CD4-positive, CD25-positive, alpha-beta regulatory T cell (primary cell): ENCODE results near the gene CFH. TPM values are rescaled to one million over a fixed set of nuclear protein-coding genes. Genes with fewer than 3 reads are reported as not detected.
"Not testable (repeated sequence)": the region's sequence is repeated elsewhere in the genome, so short reads cannot be mapped to it uniquely, and the experiment has no call there.

Source experiments
- ATAC-seq, 2 donors: fragments of 150-1000 bp; cut with Tn5 transposase; one replicate each; pipeline ENCODE4 v1.10.0; 2021; ENCODE audit warnings: low read depth in 2 of 2, moderate number of reproducible peaks in 2 of 2, moderate library complexity in 1 of 2
- DNase-seq, 3 donors: peaks; one replicate each; pipeline versions ENCODE4 v3.0.0 to v3.0.0-alpha.2; 2012 to 2022; ENCODE audit warnings: mixed read lengths in 1 of 3
- H3K27ac ChIP-seq: one replicate; pipeline ENCODE4 v1.7.0; 2013; ENCODE audit warnings: mild to moderate bottlenecking, low read length; ENCODE audit not compliant: insufficient read depth, poor library complexity, severe bottlenecking
- H3K27me3 ChIP-seq: one replicate; pipeline ENCODE4 v1.7.0; 2013; ENCODE audit warnings: low read length; ENCODE audit not compliant: control insufficient read depth, insufficient read depth
- H3K36me3 ChIP-seq: one replicate; pipeline ENCODE4 v1.7.0; 2013; ENCODE audit warnings: mild to moderate bottlenecking, low read length, moderate library complexity; ENCODE audit not compliant: control insufficient read depth, insufficient read depth
- H3K4me1 ChIP-seq: 2 replicates; pipeline ENCODE4 v1.7.0; 2013; ENCODE audit warnings: mild to moderate bottlenecking, low read length; ENCODE audit not compliant: insufficient read depth, control insufficient read depth, poor library complexity, severe bottlenecking
- H3K4me3 ChIP-seq: one replicate; pipeline ENCODE4 v1.7.0; 2013; ENCODE audit warnings: low read depth, mild to moderate bottlenecking, low read length, moderate library complexity
- H3K9me3 ChIP-seq, 2 experiments: 1 replicate in 1 of 2; 2 replicates in 1 of 2; pipeline ENCODE4 v1.7.0; 2013; ENCODE audit warnings: low read length in 2 of 2, mild to moderate bottlenecking in 1 of 2, moderate library complexity in 1 of 2; ENCODE audit not compliant: control insufficient read depth in 2 of 2
- H3K27ac Mint-ChIP-seq, 3 donors: one replicate each; pipeline ENCODE4 v1.8.0; 2020 to 2022; ENCODE audit warnings: mild to moderate bottlenecking in 3 of 3, mixed read lengths in 3 of 3, moderate library complexity in 2 of 3
- H3K27me3 Mint-ChIP-seq: one replicate; pipeline ENCODE4 v1.8.0; 2022; ENCODE audit warnings: mild to moderate bottlenecking, mixed read lengths
- H3K36me3 Mint-ChIP-seq: one replicate; pipeline ENCODE4 v1.8.0; 2020; ENCODE audit warnings: mixed read lengths
- H3K4me1 Mint-ChIP-seq, 4 donors: one replicate each; pipeline ENCODE4 v1.8.0; 2020 to 2022; ENCODE audit warnings: mixed read lengths in 4 of 4, mild to moderate bottlenecking in 1 of 4
- H3K4me3 Mint-ChIP-seq, 4 donors: one replicate each; pipeline ENCODE4 v1.8.0; 2020 to 2022; ENCODE audit warnings: mild to moderate bottlenecking in 4 of 4, mixed read lengths in 4 of 4, moderate library complexity in 3 of 4
- H3K9me3 Mint-ChIP-seq, 7 donors: one replicate each; pipeline ENCODE4 v1.8.0; 2020 to 2022; ENCODE audit warnings: mixed read lengths in 7 of 7, mild to moderate bottlenecking in 3 of 7, moderate library complexity in 2 of 7
- polyA plus RNA-seq, 4 donors: library from polyadenylated mRNA; unstranded; fragments of 300-500 nt; fragmentation: Illumina TruSeq; gene quantifications; one replicate each; pipeline ENCODE4 v1.2.3, GENCODE V29; 2021
- total RNA-seq: library from RNA; stranded (reverse); gene quantifications from one replicate; pipeline ENCODE4 v1.2.3, GENCODE V29; 2022

The CFH gene
- total and polyA plus RNA-seq, 5 donors from 2014 or later: 0.17 to 0.48 TPM; not detected in 3

DNA sequence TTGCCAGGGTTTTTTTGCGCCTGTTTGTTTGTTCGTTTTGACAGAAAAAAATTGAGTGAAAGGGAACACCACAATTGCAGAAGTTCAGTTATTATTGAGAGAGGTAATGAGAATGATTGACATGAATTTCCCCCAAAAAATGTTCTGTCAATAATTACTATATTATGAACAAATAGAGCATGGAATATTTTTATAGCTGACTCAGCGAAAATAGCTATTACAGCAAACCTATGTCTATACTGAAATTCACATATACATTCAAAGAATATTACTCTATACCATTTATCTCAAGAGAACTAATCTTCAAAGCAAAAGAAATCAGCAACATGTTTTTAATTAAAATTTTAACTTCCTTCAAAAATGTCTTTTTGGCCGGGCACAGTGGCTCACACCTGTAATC is 118.0 kb downstream of the CFH start:
- not testable (repeated sequence) for H3K27me3 Mint-ChIP-seq, H3K27me3 ChIP-seq, H3K27ac ChIP-seq, H3K27ac Mint-ChIP-seq, H3K9me3 Mint-ChIP-seq, H3K4me3 Mint-ChIP-seq, H3K36me3 Mint-ChIP-seq, DNase-seq, H3K36me3 ChIP-seq, H3K9me3 ChIP-seq, H3K4me1 Mint-ChIP-seq, H3K4me1 ChIP-seq, H3K4me3 ChIP-seq, ATAC-seq

DNA sequence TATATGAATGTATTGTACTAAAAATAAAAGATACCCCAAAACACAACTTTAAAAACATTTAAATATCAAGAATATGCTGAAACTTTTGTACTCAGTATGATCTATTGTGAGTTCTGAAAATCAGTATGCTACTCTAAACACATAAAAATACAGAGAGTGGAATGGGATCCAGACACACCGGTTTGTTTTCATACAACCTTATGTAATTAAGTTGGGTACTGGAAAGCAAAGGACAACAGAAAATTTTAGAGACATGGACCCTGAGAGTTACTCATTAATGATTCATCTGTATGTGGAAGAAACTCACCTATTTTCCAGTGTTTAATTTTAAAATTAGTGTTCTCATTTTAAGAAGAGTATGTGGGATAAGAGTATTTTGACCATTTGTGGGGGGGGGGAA is 121.9 kb downstream of the CFH start:
- H3K27me3 ChIP-seq: no peaks in the 10 kb centered on the region
- no peak overlapping the region for H3K4me3 Mint-ChIP-seq
- no peak overlapping the region for H3K27ac ChIP-seq
- DNase-seq: no peak
- no peaks in the 10 kb centered on the region for H3K36me3 ChIP-seq
- no peaks in the 10 kb centered on the region for H3K9me3 ChIP-seq
- no peaks in the 10 kb centered on the region for H3K4me1 ChIP-seq
- ATAC-seq: no peak
- H3K4me1 Mint-ChIP-seq: no peaks in the 10 kb centered on the region
- peaks cover 0 to 6% (median 0%) of the 10 kb centered on the region in 7 donors for H3K9me3 Mint-ChIP-seq
- H3K4me3 ChIP-seq: no peak overlapping the region
- no peaks in the 10 kb centered on the region for H3K27me3 Mint-ChIP-seq
- H3K27ac Mint-ChIP-seq: peak overlapping the region in 1 of 3 donors; percentile 52
- no peaks in the 10 kb centered on the region for H3K36me3 Mint-ChIP-seq

DNA sequence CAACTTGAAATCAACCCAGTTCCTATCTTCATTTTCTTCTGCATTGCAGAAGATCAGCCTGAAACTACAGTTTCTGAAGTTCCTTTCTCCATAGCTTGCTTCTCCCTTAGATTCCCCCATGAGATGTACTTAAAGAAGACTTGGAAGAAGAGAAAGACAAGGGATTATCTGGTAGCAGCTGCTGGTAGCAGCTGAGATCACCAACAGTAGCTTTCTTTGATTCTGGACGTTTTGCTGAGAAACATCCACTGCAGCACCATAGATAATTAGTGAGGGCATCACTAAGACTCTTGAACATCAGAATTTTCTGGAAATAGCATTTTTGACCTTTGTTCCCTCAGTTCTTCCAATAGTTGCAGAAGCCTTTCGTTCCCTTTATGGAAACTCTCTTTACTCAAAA is 122.3 kb downstream of the CFH start:
- no peaks in the 10 kb centered on the region for H3K27me3 Mint-ChIP-seq
- Histone ChIP-seq H3K27me3 (no peaks in the 10 kb centered on the region), H3K27ac (no peak overlapping the region), H3K4me1 (no peaks in the 10 kb centered on the region), H3K36me3 (no peaks in the 10 kb centered on the region), H3K4me3 (no peak overlapping the region), H3K9me3 (no peaks in the 10 kb centered on the region)
- H3K27ac Mint-ChIP-seq: no peak overlapping the region
- peaks cover 0 to 6% (median 0%) of the 10 kb centered on the region in 7 donors for H3K9me3 Mint-ChIP-seq
- no peaks in the 10 kb centered on the region for H3K4me1 Mint-ChIP-seq
- ATAC-seq: no peak
- no peak overlapping the region for H3K4me3 Mint-ChIP-seq
- H3K36me3 Mint-ChIP-seq: no peaks in the 10 kb centered on the region
- no peak for DNase-seq

DNA sequence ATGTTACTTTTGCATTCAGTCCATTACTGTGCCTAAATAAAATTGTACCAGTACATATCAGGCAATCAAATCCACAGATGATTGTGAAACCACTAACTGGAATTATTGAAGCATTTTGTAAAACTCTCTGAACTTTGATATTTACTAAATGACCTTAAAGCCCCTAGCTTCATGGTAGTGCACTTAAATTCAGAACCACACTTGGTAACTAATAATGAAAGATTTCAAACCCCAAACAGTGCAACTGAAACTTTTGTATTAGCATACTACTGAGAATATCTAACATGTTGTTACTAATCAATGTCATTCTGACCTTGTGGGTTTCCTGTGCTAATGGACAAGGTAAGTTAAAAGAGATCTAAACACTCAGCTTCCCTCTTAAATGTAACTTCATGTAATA is 122.8 kb downstream of the CFH start, which contains the start of gene CFHR3:
Gene CFHR3, plus strand, starts transcription at position 238 of the 400 bp plus-strand sequence. Its CDS starts 47 bp downstream, at position 285.
- peak within 1 kb of the TSS in 1 of 3 donors; percentile 52 for H3K27ac Mint-ChIP-seq
- peaks cover 0 to 6% (median 0%) of the 10 kb centered on the region in 7 donors for H3K9me3 Mint-ChIP-seq
- DNase-seq (no peak), ATAC-seq (no peak)
- no peaks in the 10 kb centered on the region for H3K36me3 ChIP-seq
- no peak within 1 kb of the TSS for H3K27ac ChIP-seq
- H3K4me1 Mint-ChIP-seq: no peaks in the 10 kb centered on the region
- H3K9me3 ChIP-seq: no peaks in the 10 kb centered on the region
- H3K4me3 ChIP-seq: no peak within 1 kb of the TSS
- H3K27me3 ChIP-seq: no peaks in the 10 kb centered on the region
- H3K36me3 Mint-ChIP-seq: no peaks in the 10 kb centered on the region
- H3K4me1 ChIP-seq: no peaks in the 10 kb centered on the region
- H3K4me3 Mint-ChIP-seq: no peak within 1 kb of the TSS
- H3K27me3 Mint-ChIP-seq: no peaks in the 10 kb centered on the region

DNA sequence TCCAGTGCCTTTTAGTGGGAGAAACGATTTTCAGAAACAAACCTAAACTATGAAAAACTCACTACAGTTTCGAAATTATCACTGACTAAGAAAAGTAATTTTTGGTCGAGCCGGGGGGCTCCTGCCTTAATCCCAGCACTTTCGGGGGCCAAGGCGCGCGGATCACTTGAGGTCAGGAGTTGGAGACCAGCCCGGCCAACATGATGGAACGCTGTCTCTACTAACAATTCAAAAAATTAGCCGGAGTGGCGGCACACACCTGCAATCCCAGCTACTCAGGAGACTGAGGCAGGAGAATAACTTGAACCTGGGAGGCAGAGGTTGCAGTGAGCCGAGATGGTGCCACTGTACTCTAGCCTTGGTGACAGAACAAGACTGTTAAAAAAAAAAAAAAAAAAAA is 125.8 kb downstream of the CFH start:
- no peaks in the 10 kb centered on the region for H3K4me1 Mint-ChIP-seq
- H3K4me3 ChIP-seq: no peak overlapping the region
- no peak overlapping the region for H3K27ac ChIP-seq
- H3K36me3 Mint-ChIP-seq: no peaks in the 10 kb centered on the region
- peaks cover 0 to 6% (median 0%) of the 10 kb centered on the region in 7 donors for H3K9me3 Mint-ChIP-seq
- DNase-seq: no peak
- H3K27me3 ChIP-seq: no peaks in the 10 kb centered on the region
- H3K36me3 ChIP-seq: no peaks in the 10 kb centered on the region
- H3K4me3 Mint-ChIP-seq: no peak overlapping the region
- no peaks in the 10 kb centered on the region for H3K27me3 Mint-ChIP-seq
- ATAC-seq: no peak
- H3K9me3 ChIP-seq: no peaks in the 10 kb centered on the region
- no peak overlapping the region for H3K27ac Mint-ChIP-seq
- no peaks in the 10 kb centered on the region for H3K4me1 ChIP-seq

DNA sequence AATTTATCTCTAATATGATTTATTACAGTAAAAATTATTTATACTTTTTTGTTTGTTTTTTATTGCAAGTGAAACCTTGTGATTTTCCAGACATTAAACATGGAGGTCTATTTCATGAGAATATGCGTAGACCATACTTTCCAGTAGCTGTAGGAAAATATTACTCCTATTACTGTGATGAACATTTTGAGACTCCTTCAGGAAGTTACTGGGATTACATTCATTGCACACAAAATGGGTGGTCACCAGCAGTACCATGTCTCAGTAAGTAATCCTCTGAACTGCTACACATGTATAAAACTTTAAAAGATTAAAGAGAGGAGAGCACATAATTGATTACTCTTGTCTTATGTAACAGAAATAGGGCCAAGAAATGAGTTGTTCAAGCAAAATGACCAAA is 127.2 kb downstream of the CFH start:
- H3K36me3 ChIP-seq: no peaks in the 10 kb centered on the region
- Mint-ChIP-seq H3K4me3 (no peak overlapping the region), H3K27ac (no peak overlapping the region), H3K27me3 (no peaks in the 10 kb centered on the region), H3K4me1 (no peaks in the 10 kb centered on the region), H3K9me3 (peaks cover 0 to 6% (median under 1%) of the 10 kb centered on the region in 7 donors), H3K36me3 (no peaks in the 10 kb centered on the region)
- DNase-seq (no peak), ATAC-seq (no peak)
- no peaks in the 10 kb centered on the region for H3K4me1 ChIP-seq
- no peaks in the 10 kb centered on the region for H3K9me3 ChIP-seq
- no peak overlapping the region for H3K27ac ChIP-seq
- H3K4me3 ChIP-seq: no peak overlapping the region
- no peaks in the 10 kb centered on the region for H3K27me3 ChIP-seq

DNA sequence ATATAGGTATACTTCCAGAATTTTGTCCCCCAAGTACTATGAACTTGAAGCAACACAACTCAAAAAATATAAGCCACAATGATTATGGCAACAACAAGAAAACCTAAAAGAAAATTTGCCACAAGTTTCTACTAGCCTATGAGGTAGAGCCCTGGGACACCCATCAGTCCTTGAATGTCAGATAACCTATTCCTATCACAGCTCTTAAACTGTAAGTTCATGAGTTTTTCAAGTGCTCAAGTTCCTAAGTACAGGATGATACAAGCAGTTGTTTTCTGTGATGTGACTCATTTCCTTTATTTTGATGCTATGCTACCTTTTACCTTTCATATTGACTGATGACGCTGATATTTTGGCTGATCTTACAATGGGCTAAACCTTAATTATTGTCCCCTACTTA is 139.4 kb downstream of the CFH start:
- not testable (repeated sequence) for DNase-seq, H3K27me3 Mint-ChIP-seq, H3K27ac Mint-ChIP-seq

DNA sequence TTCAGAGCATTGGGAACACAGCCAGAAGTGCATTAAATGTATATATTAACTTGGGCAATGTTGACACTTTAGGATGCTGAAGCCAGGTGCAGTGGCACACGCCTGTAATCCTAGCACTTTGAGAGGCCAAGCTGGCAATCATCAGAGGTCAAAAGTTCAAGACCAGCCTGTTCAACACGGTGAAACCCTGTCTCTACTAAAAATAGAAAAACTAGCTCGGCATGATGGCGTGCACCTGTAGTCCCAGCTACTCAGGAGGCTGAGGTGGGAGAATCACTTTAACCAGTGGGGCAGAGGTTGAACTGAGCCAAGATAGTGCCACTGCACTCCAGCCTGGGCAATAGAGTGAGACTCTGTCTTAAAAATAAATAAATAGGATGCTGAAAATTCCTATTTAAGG is 142.3 kb downstream of the CFH start:
- ATAC-seq, H3K9me3 ChIP-seq, H3K36me3 Mint-ChIP-seq, H3K4me3 Mint-ChIP-seq, DNase-seq, H3K4me1 ChIP-seq, H3K27ac Mint-ChIP-seq, H3K27ac ChIP-seq, H3K4me3 ChIP-seq, H3K4me1 Mint-ChIP-seq, H3K36me3 ChIP-seq, H3K27me3 Mint-ChIP-seq, H3K27me3 ChIP-seq: not testable (repeated sequence)
- H3K9me3 Mint-ChIP-seq: peaks cover 0 to 16% (median 0%) of the 10 kb centered on the region in 7 donors

More for the DNA sequence above, 139.4 kb downstream of the CFH start:
- not testable (repeated sequence) for H3K27ac ChIP-seq, H3K4me3 Mint-ChIP-seq, H3K27me3 ChIP-seq, H3K36me3 ChIP-seq, H3K4me1 Mint-ChIP-seq, ATAC-seq, H3K36me3 Mint-ChIP-seq, H3K4me3 ChIP-seq, H3K9me3 ChIP-seq, H3K9me3 Mint-ChIP-seq, H3K4me1 ChIP-seq
